ENCODE measurements around the gene TLE1. TPM values are rescaled to one million over a fixed set of nuclear protein-coding genes. Genes with fewer than 3 reads are reported as not detected.

TLE1 gene
- total RNA-seq, 1 donor from 2014 or later, result 79.4 TPM

DNA sequence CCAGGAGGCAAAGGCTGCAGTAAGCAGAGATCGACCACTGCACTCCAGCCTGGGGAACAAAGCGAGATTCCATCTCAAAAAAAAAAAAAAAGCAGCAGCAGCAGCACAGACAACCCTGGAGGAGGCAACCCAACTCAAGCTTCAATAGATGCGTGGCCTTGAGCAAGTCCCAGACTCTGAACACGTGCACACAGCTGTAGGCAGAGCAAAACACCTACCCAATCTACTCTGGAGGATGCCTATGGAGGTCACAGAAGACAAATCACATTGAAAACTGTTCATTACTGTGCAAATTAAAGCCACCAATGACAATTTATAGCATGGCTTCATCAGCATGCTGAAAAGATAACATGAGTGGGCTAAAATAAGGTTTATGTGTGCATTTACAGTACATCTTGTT is 7.2 kb downstream of the TLE1 start:
- peaks cover 13% of the 10 kb centered on the region for H3K4me1 Mint-ChIP-seq (ENCODE audit: unreplicated experiment)
- H3K4me3 Mint-ChIP-seq (ENCODE audit: unreplicated experiment), result peak overlapping the region; percentile 63
- peaks cover 7% of the 10 kb centered on the region for H3K27me3 Mint-ChIP-seq (ENCODE audit: unreplicated experiment)
- H3K27ac Mint-ChIP-seq (ENCODE audit: unreplicated experiment), result no peak overlapping the region
- TF ChIP-seq, protein P1, sequence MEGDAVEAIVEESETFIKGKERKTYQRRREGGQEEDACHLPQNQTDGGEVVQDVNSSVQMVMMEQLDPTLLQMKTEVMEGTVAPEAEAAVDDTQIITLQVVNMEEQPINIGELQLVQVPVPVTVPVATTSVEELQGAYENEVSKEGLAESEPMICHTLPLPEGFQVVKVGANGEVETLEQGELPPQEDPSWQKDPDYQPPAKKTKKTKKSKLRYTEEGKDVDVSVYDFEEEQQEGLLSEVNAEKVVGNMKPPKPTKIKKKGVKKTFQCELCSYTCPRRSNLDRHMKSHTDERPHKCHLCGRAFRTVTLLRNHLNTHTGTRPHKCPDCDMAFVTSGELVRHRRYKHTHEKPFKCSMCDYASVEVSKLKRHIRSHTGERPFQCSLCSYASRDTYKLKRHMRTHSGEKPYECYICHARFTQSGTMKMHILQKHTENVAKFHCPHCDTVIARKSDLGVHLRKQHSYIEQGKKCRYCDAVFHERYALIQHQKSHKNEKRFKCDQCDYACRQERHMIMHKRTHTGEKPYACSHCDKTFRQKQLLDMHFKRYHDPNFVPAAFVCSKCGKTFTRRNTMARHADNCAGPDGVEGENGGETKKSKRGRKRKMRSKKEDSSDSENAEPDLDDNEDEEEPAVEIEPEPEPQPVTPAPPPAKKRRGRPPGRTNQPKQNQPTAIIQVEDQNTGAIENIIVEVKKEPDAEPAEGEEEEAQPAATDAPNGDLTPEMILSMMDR (IDR thresholded peaks at IDR 0.05; ENCODE audit: unreplicated experiment), result no peak
- H3K9me3 Mint-ChIP-seq (ENCODE audit: unreplicated experiment), result no peaks in the 10 kb centered on the region
- no peak for DNase-seq (ENCODE audit: low spot score)
- H3K36me3 Mint-ChIP-seq (ENCODE audit: low read depth, unreplicated experiment), result peaks cover 32% of the 10 kb centered on the region

DNA sequence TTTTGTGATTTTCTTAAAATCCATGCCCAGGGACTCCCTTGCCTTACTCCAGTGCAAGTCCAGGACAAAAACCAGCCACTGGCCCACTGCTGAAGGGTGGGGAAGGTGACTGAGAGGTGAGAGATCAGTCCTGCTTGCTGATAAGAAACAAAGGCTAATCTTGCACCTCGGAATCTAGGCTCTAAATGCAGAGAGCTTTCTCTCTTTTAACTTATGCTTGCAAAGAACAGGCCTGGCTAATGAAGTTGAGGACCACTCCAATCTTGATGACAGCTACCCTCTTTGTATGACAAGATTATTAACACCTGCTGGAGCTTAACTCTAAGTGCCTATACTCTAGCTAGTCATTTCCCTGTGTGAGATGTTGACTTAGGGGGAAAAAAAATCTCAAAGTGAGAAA is 8.8 kb downstream of the TLE1 start:
- Mint-ChIP-seq H3K27me3 (ENCODE audit: unreplicated experiment) (peaks cover 5% of the 10 kb centered on the region), H3K4me3 (ENCODE audit: unreplicated experiment) (no peak overlapping the region), H3K36me3 (ENCODE audit: low read depth, unreplicated experiment) (peaks cover 31% of the 10 kb centered on the region), H3K9me3 (ENCODE audit: unreplicated experiment) (no peaks in the 10 kb centered on the region), H3K4me1 (ENCODE audit: unreplicated experiment) (peaks cover 21% of the 10 kb centered on the region), H3K27ac (ENCODE audit: unreplicated experiment) (no peak overlapping the region)
- DNase-seq (ENCODE audit: low spot score), result no peak
- TF ChIP-seq, protein P1 (IDR thresholded peaks at IDR 0.05; ENCODE audit: unreplicated experiment), result no peak

DNA sequence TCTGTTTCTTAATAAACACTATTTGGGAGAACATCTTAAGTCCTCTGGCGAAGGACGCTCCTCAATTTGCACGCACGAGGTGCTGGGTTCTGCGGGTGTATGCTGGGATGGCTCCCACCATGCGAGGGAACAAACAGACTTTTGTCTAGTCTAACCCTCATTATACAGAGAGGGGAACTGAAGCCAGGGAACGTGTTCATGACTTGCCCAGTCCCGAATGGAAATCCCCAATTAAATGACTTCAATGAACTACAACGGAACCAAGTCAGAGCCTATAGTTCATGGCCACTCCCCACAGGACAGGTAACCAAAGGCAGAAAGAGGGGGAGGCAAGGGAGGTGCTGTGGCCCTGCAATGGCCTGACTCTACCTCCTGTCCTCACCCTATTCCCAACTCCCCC is 9.3 kb downstream of the TLE1 start:
- Mint-ChIP-seq H3K9me3 (ENCODE audit: unreplicated experiment) (no peaks in the 10 kb centered on the region), H3K27me3 (ENCODE audit: unreplicated experiment) (peaks cover 5% of the 10 kb centered on the region), H3K27ac (ENCODE audit: unreplicated experiment) (no peak overlapping the region), H3K4me3 (ENCODE audit: unreplicated experiment) (no peak overlapping the region), H3K36me3 (ENCODE audit: low read depth, unreplicated experiment) (peaks cover 31% of the 10 kb centered on the region), H3K4me1 (ENCODE audit: unreplicated experiment) (peaks cover 24% of the 10 kb centered on the region)
- TF ChIP-seq, protein P1 (IDR thresholded peaks at IDR 0.05; ENCODE audit: unreplicated experiment), result no peak
- no peak for DNase-seq (ENCODE audit: low spot score)

DNA sequence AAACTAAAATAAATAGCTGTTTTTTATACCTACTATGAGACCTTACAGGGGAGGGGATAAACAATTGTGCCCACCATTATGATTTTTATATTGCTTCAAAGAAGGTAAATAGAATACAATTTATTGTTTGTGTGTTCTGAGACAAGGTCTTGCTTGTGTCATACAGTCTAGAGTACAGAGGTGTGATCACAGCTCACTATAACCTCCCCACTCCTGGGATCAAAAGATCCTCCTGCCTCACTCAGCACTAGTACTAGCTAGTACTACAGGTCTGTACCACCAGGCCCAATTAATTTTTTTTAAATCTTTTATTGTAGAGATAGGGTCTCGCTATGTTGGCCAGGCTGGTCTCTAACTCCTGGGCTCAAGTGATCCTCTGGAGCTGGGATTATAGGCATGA is 11.3 kb downstream of the TLE1 start:
- H3K9me3 Mint-ChIP-seq (ENCODE audit: unreplicated experiment), result no peaks in the 10 kb centered on the region
- no peak for DNase-seq (ENCODE audit: low spot score)
- TF ChIP-seq, protein P1 (IDR thresholded peaks at IDR 0.05; ENCODE audit: unreplicated experiment), result no peak
- peaks cover 24% of the 10 kb centered on the region for H3K4me1 Mint-ChIP-seq (ENCODE audit: unreplicated experiment)
- H3K4me3 Mint-ChIP-seq (ENCODE audit: unreplicated experiment), result no peak overlapping the region
- peaks cover 5% of the 10 kb centered on the region for H3K27me3 Mint-ChIP-seq (ENCODE audit: unreplicated experiment)
- H3K36me3 Mint-ChIP-seq (ENCODE audit: low read depth, unreplicated experiment), result peaks cover 41% of the 10 kb centered on the region
- H3K27ac Mint-ChIP-seq (ENCODE audit: unreplicated experiment), result no peak overlapping the region

DNA sequence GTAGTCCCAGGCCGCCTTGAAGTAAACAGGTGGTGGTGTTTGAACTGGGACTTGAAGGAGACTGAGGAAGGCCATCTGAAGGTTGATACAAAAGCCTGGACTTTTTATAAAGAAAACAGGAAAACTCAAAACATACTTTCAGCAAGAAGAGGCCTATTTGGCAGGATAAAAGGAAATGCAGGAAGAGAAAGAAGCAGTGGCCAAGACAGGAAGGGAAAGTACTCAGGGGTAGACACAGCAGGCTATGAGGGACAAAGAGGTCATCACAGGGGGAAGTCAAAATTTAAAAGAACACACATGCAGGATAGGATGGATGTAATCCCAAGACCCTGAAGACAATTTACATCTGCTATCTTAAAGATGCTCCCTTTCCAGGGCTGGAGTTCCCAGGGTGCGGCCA is 13.0 kb downstream of the TLE1 start:
- no peak for DNase-seq (ENCODE audit: low spot score)
- Mint-ChIP-seq H3K4me1 (ENCODE audit: unreplicated experiment) (peaks cover 26% of the 10 kb centered on the region), H3K36me3 (ENCODE audit: low read depth, unreplicated experiment) (peaks cover 39% of the 10 kb centered on the region), H3K27ac (ENCODE audit: unreplicated experiment) (peak overlapping the region; percentile 64), H3K27me3 (ENCODE audit: unreplicated experiment) (peaks cover 2% of the 10 kb centered on the region), H3K4me3 (ENCODE audit: unreplicated experiment) (peak overlapping the region; percentile 8), H3K9me3 (ENCODE audit: unreplicated experiment) (no peaks in the 10 kb centered on the region)
- TF ChIP-seq, protein P1 (IDR thresholded peaks at IDR 0.05; ENCODE audit: unreplicated experiment), result no peak

Data from endothelial cell (in vitro differentiated cells).